ENCODE measurements around the gene HRH1.
"Not testable (repeated sequence)": the region's sequence is repeated elsewhere in the genome, so short reads cannot be mapped to it uniquely, and the experiment has no call there.

HRH1 gene

GRCh38 chr3:11236588-11237461, 82.5 kb downstream of the HRH1 start:
- DNase-seq (ENCODE audit: low read depth in 2 of 3, low spot score in 1 of 3), result peak; percentile 69 to 88 (median 72)

DNA sequence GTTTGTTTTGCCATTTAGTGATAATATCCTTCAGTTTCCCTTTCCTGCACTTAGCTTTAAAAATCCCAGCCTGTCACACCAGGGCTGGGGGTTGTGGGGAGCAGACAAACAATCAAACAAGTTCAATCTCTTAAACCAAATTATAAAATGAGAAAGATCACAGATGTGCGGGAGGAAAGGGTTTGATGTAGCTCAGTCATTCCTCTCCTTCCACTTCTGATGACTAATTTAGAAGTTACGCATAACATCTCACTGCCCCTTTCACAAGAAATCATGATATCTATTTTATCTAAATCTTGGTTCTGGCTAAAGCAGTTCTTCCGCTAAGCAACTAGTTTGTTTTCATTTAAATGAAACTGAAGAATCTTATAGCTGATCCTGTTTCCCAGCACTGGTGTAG, 83.8 kb downstream of the HRH1 start:
- DNase-seq (ENCODE audit: low read depth in 2 of 3, low spot score in 1 of 3), result peak in 1 of 3 donors; percentile 16

DNA sequence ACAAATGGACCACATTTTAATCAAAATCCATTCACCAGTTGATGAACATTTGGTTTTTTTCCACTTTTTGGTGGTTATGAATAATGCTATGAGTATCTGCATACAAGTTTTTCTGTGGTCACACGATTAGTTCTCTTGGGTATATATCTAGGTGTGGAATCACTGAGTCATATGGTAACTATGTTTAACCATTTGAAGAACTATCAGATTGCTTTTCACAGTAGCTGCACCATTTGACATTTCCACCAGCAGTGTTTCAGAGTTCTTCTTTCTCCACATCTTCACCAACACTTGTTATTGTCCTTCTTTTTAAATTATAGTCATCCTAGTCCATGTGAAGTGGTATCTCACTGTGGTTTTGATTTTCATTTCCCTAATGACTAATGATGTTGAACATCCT, 84.6 kb downstream of the HRH1 start:
- no peak for DNase-seq (ENCODE audit: low read depth in 2 of 3, low spot score in 1 of 3)

DNA sequence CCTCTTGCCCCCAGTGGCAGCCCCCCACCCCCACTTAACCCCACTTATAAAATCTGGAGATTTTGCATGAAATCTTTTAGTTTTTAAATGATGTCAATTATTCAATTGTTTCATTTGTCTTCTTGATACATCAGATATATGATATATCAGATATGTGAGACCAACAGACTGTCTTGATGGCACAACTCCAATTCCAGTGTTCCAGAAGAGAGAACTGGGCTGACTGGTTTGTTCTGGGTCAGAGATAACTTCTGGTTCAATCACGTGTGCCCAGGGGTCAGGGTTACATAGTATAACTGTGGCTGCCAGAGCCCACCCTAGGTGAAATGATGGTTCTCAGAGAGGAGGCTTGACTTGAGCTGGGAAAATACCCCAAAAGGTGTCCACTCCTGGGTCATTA, 85.5 kb downstream of the HRH1 start:
- no peak for DNase-seq (ENCODE audit: low read depth in 2 of 3, low spot score in 1 of 3)

DNA sequence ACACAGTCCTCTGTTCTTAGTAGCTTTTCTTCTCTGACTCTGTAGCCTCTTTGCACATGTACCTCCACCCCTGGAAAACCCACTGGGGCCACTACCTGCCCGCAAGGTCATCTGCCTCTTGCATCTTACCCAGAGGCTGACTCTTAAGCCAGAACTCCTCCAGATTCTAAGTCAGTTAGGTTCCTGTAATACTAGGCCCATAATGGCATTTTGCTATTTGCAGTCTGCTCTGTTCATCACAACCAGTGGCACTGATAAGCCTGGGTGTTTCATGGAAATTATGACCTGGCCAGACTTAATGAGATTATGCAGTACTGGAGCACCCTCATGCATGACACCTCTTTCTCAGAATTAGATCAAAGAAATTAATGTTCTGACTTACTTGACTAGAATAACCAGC, 86.2 kb downstream of the HRH1 start:
- peak; percentile 17 to 50 (median 44) for DNase-seq (ENCODE audit: low read depth in 2 of 3, low spot score in 1 of 3)

DNA sequence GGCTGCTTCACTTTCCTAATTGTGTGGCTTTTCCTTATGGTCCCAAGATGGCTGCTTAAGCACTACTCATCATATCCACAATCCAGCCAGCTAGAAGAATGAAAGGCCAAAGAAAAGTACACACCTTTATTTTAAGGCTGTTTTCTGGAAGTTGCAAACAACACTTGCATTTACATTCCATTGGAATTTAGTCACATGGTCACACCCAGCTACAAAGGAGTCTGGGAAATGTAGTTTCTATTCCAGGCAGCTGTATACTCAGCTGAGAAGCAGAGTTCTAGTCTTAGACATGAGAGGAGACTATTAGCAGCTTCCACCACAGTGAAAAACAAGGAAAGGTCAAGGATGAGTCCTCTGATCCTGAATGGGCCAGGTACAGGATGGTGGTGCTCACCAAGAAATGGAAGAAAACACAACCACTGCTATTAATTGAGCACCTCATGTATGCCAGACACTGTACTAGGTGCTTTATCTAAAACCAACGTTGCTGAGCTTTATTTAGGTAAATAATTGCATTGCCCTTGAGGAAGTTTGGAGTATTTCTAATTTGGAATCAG, 89.9 kb downstream of the HRH1 start:
- no peak for DNase-seq (ENCODE audit: low read depth in 2 of 3, low spot score in 1 of 3)

- no peak for DNase-seq (ENCODE audit: low read depth in 2 of 3, low spot score in 1 of 3)
Observed at GRCh38 chr3:11245276-11245675, 91.0 kb downstream of the HRH1 start.

DNA sequence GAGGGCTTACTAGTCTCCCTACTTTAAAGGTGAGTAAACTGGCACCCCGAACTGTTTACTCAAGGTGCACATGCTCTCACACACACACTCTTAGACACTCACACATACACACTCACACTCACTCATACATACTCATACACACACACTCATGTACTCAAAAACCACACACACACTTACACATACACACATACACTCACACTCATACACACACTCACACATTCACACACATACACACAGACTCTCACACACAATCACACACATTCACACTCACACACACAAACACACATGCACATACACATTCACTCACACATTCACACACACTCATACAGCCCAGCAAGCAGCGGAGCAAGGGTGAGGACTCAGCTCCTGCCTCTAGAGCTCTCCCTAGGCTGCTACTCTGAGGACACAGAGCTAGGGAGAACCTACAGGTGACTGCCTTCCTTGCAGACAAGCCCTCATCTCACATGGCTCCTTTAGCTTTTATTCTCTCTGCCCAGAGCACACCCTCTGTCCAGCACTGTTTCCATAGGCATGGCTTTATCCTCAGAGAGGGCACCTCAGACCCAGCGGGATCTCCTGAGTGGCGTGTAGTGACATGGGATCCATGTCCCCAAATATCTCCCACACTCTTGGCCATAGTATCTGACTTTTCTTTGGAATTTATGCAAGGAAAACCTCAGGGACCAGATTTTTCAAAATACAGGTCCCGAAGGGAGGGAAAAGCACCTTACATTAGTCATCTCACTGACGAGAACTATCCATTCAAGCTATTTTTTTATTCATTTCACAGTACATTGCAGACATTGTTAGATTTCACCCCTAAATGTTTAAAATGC, 91.8 kb downstream of the HRH1 start:
- no peak for DNase-seq (ENCODE audit: low read depth in 2 of 3, low spot score in 1 of 3)

DNA sequence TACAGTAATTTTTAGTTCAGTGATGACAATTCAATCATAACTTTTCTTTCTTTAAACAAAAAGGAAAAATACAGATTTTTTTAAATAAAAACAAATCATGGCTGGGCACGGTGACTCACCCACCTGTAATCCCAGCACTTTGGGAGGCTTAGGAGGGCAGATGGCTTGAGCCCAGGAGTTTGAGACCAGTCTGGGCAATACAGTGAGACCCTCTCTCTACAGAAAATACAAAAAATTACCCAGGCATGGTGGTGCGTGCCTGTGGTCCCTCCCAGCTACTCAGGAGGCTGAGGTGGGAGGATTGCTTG, 92.3 kb downstream of the HRH1 start:
- no peak for DNase-seq (ENCODE audit: low read depth in 2 of 3, low spot score in 1 of 3)

GRCh38 chr3:11247362-11247761, 93.1 kb downstream of the HRH1 start:
- no peak for DNase-seq (ENCODE audit: low read depth in 2 of 3, low spot score in 1 of 3)

DNA sequence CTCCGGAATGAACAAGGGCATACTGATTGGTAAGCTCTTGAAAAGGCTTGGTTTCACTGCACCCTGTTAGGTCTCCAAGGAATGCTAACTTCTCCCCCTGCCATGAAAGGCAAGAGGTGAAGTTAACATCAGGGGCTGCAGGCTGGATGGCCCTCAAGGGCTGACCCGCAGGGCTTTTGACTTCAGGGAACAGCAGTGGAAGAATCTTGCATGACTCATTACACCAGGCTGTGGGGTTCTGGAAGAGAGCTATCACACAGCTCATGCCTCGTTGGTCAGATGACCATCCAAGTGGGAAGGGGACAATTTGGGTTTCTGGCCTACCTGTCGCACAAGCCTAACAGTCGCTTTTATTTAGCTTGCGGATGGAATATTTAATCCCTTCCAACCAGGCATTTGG, 94.3 kb downstream of the HRH1 start:
- DNase-seq (ENCODE audit: low read depth in 2 of 3, low spot score in 1 of 3), result no peak

DNA sequence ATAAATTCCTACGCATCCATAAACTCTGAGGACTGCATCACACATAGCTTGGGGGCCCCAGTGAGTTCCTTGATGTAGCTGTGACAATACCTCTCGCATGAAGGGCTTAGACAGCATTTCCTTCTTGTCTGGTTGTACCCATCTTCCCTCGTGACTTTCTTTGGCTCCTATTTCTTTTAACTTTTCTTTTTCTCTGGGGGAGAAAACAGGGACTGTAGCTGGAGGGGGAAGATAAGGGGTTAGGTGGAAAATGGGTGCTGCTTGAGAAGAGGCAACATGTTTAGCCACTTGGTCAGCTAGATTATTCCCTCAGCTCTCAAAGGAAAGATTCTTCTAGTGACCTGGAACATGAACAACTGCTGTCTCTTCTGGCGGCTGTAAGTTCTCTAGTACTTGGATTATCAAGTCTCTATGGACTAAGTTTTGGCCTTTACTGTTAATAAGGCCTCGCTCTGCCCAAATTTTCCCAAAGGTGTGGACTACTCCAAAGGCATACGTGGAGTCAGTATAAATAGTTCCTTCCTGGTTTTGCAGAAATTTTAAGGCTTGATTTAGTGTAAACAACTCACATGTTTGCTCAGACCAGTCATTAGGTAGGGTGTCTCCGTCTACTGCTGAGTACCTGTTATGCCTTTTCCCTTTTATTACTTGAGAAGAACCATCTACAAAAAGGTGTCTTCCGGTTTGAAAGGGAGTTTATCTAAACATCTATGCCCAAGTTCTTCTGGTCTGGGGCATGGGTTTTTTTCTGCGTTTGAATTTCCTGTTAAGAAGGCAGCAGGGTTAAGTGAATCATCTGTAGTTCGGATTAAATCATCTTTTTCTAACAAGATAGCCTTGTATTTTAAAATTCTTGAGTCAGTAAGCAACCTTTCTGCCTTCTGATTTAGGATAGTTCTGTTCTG, 96.9 kb downstream of the HRH1 start:
- no peak for DNase-seq (ENCODE audit: low read depth in 2 of 3, low spot score in 1 of 3)

GRCh38 chr3:11251807-11252176, 97.5 kb downstream of the HRH1 start:
- DNase-seq (ENCODE audit: low read depth in 2 of 3, low spot score in 1 of 3), result no peak

DNA sequence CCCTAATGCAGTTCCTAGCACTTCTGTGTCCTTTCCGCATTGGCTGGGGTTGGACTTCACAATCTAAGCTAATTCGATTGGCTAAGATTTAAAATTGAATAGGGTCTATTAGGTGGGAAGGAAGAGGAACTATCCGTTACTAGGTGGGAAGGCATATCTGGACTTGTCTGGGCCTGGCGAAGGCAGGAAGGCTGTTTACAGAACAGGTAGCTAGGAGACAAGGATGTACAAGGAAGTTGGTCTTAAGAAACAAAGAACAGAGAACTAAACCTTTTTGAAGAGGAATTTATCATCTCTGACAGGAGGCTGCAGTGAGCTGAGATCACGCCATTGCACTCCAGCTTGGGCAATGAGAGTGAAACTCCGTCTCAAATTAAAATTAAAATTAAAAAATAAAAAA, 100.6 kb downstream of the HRH1 start:
- no peak for DNase-seq (ENCODE audit: low read depth in 2 of 3, low spot score in 1 of 3)

- not testable (repeated sequence) for DNase-seq (ENCODE audit: low read depth in 2 of 3, low spot score in 1 of 3)
Observed at GRCh38 chr3:11255537-11255936, 101.2 kb downstream of the HRH1 start.

DNA sequence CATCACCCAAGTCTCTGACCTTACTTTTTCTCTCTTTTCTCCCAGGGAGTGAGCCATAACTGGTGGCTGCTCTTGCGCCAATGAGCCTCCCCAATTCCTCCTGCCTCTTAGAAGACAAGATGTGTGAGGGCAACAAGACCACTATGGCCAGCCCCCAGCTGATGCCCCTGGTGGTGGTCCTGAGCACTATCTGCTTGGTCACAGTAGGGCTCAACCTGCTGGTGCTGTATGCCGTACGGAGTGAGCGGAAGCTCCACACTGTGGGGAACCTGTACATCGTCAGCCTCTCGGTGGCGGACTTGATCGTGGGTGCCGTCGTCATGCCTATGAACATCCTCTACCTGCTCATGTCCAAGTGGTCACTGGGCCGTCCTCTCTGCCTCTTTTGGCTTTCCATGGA, 104.7 kb downstream of the HRH1 start:
- no peak for DNase-seq (ENCODE audit: low read depth in 2 of 3, low spot score in 1 of 3)

GRCh38 chr3:11260460-11260859, 106.2 kb downstream of the HRH1 start:
- no peak for DNase-seq (ENCODE audit: low read depth in 2 of 3, low spot score in 1 of 3)

DNA sequence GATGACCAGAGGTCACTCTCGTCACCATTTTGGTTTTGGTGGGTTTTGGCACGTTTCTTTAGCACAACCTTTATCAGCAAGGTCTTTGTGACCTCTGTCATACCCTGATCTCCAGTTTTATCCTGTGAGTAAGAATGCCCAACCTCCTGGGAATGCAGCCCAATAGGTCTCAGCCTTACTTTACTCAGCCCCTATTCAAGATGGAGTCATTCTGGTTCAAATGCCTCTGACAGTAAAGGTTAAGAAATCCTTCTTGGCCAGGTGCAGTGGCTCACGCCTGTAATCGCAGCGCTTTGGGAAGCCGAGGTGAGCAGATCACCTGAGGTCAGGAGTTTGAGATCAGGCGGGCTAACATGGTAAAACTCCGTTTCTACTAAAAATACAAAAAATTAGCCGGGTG, 114.7 kb downstream of the HRH1 start:
- no peak for DNase-seq (ENCODE audit: low read depth in 2 of 3, low spot score in 1 of 3)

- DNase-seq (ENCODE audit: low read depth in 2 of 3, low spot score in 1 of 3), result peak; percentile 91 to 95 (median 94)
Observed at GRCh38 chr3:11271986-11272904, 118.0 kb downstream of the HRH1 start, which contains the start of gene ATG7. Gene ATG7 (plus strand): TSS chr3:11272397. CDS start chr3:11298696, 26,299 bp downstream.
